SU-DHL-6 (cell line): ENCODE data around the gene NCDN.

Source experiments
- H2AFZ ChIP-seq: fragments of 200-600 bp; sonication (generic); 2 replicates; pipeline ENCODE4 v1.6.1; 2014; ENCODE audit warnings: low read depth, mild to moderate bottlenecking, moderate library complexity, mixed read lengths, antibody characterized with exemption, low read length; ENCODE audit not compliant: severe bottlenecking
- H3F3A ChIP-seq: fragments of 200-600 bp; shearing (Covaris generic); 2 replicates; pipeline ENCODE4 v1.6.0; 2016; ENCODE audit warnings: antibody characterized with exemption, mild to moderate bottlenecking; ENCODE audit not compliant: insufficient read depth
- H3K27ac ChIP-seq: fragments of 200-600 bp; sonication (generic); 2 replicates; pipeline ENCODE4 v1.5.1; 2016; ENCODE audit warnings: low read depth, mild to moderate bottlenecking, low read length, moderate library complexity, mixed read lengths
- H3K27me3 ChIP-seq: fragments of 200-600 bp; sonication (generic), shearing (Covaris generic); 2 replicates; pipeline ENCODE4 v1.6.0; 2014; ENCODE audit warnings: mild to moderate bottlenecking, low read length
- H3K36me3 ChIP-seq: fragments of 200-600 bp; sonication (generic); 2 replicates; pipeline ENCODE4 v1.6.1; 2014; ENCODE audit warnings: mild to moderate bottlenecking, low read length, mixed read lengths
- H3K4me2 ChIP-seq: fragments of 300-600, 200-600 bp; shearing (Covaris generic), sonication (generic); 2 replicates; pipeline ENCODE4 v1.6.0; 2014; ENCODE audit warnings: low read length, low read depth, mild to moderate bottlenecking; ENCODE audit not compliant: poor library complexity, severe bottlenecking
- H3K4me3 ChIP-seq: fragments of 200-600 bp; sonication (generic); 2 replicates; pipeline ENCODE4 v1.5.1; 2014; ENCODE audit warnings: antibody characterized with exemption, low read length, mild to moderate bottlenecking, mixed read lengths; ENCODE audit not compliant: insufficient read depth, poor library complexity, severe bottlenecking
- H3K79me2 ChIP-seq: fragments of 200-600 bp; sonication (generic); 2 replicates; pipeline ENCODE4 v1.6.1; 2014; ENCODE audit warnings: mild to moderate bottlenecking, low read length, moderate library complexity; ENCODE audit not compliant: insufficient read depth
- H3K9ac ChIP-seq: fragments of 200-600 bp; sonication (generic); 2 replicates; pipeline ENCODE4 v1.7.0; 2014; ENCODE audit warnings: mild to moderate bottlenecking, low read length
- H3K9me2 ChIP-seq: fragments of 200-600 bp; sonication (generic); replicated peaks from 2 replicates; pipeline ENCODE4 v1.6.1; 2014; ENCODE audit warnings: low read length; ENCODE audit not compliant: insufficient read depth
- H3K9me3 ChIP-seq: fragments of 200-600 bp; sonication (generic); 2 replicates; pipeline ENCODE4 v1.6.1; 2014; ENCODE audit warnings: low read length, mixed read lengths; ENCODE audit not compliant: insufficient read depth
- H4K20me1 ChIP-seq: fragments of 200-600 bp; sonication (generic); 2 replicates; pipeline ENCODE4 v1.6.1; 2014; ENCODE audit warnings: low read depth, mild to moderate bottlenecking, antibody characterized with exemption, low read length, moderate library complexity, mixed read lengths
- CTCF ChIP-seq: fragments of 200-600 bp; sonication (generic); IDR thresholded peaks from one replicate; pipeline ENCODE4 v1.5.1; 2017; ENCODE audit warnings: antibody characterized with exemption, mild to moderate bottlenecking, low read length, moderate library complexity; ENCODE audit not compliant: insufficient read depth, poor library complexity, severe bottlenecking
- EZH2phosphoT487 ChIP-seq: fragments of 200-600 bp; sonication (generic), shearing (Covaris generic); conservative IDR thresholded peaks from 2 replicates; pipeline ENCODE4 v1.6.1; 2018; ENCODE audit warnings: mild to moderate bottlenecking, antibody characterized with exemption, low read length, moderate library complexity, mixed read lengths

Gene NCDN

GRCh38 chr1:35600593-35600992 lies 43.0 kb downstream of the NCDN start:
- no peak for TF ChIP-seq EZH2phosphoT487
- no peak for TF ChIP-seq CTCF
- no peaks in the 10 kb centered on the region for H3K9me2 ChIP-seq
- no peak overlapping the region for H3K9ac ChIP-seq
- H3K79me2 ChIP-seq = no peaks in the 10 kb centered on the region
- no peaks in the 10 kb centered on the region for H3K9me3 ChIP-seq
- H3K4me2 ChIP-seq = no peak overlapping the region
- no peaks in the 10 kb centered on the region for H3K27me3 ChIP-seq
- no peak overlapping the region for H3K27ac ChIP-seq
- H2AFZ ChIP-seq = no peak overlapping the region
- H3F3A ChIP-seq = 0 out of 2 replicates have a peak, but pooled peaks cover 4% of the 10 kb centered on the region
- H3K4me3 ChIP-seq = no peak overlapping the region
- peaks cover 4% of the 10 kb centered on the region; the same call in 1 of the 2 replicates for H3K36me3 ChIP-seq
- H4K20me1 ChIP-seq = no peaks in the 10 kb centered on the region

- H3K4me2 ChIP-seq = no peak overlapping the region
- H3K9ac ChIP-seq = no peak overlapping the region
- no peaks in the 10 kb centered on the region for H3K27me3 ChIP-seq
- H2AFZ ChIP-seq = no peak overlapping the region
- no peaks in the 10 kb centered on the region for H3K9me3 ChIP-seq
- H3K9me2 ChIP-seq = no peaks in the 10 kb centered on the region
- TF ChIP-seq EZH2phosphoT487 (no peak), CTCF (no peak)
- H3K36me3 ChIP-seq = peaks cover 19% of the 10 kb centered on the region; the same call in 1 of the 2 replicates
- peaks cover 13% of the 10 kb centered on the region; the same call in 1 of the 2 replicates for H3K79me2 ChIP-seq
- no peak overlapping the region for H3K4me3 ChIP-seq
- H3K27ac ChIP-seq = no peak overlapping the region
- H3F3A ChIP-seq = 0 out of 2 replicates have a peak, but pooled peaks cover 4% of the 10 kb centered on the region
- H4K20me1 ChIP-seq = no peaks in the 10 kb centered on the region
Observed at GRCh38 chr1:35603468-35603867, 45.9 kb downstream of the NCDN start.

GRCh38 chr1:35603941-35604340 lies 46.3 kb downstream of the NCDN start:
- peaks cover 24% of the 10 kb centered on the region; the same call in 1 of the 2 replicates for H3K36me3 ChIP-seq
- no peaks in the 10 kb centered on the region for H3K9me3 ChIP-seq
- no peaks in the 10 kb centered on the region for H3K27me3 ChIP-seq
- H4K20me1 ChIP-seq = no peaks in the 10 kb centered on the region
- H3F3A ChIP-seq = 0 out of 2 replicates have a peak, but pooled peaks cover 4% of the 10 kb centered on the region
- no peak overlapping the region for H3K4me2 ChIP-seq
- H3K27ac ChIP-seq = no peak overlapping the region
- TF ChIP-seq CTCF = no peak
- TF ChIP-seq EZH2phosphoT487 = no peak
- H3K9me2 ChIP-seq = no peaks in the 10 kb centered on the region
- H3K4me3 ChIP-seq = no peak overlapping the region
- peaks cover 13% of the 10 kb centered on the region; the same call in 1 of the 2 replicates for H3K79me2 ChIP-seq
- H2AFZ ChIP-seq = no peak overlapping the region
- no peak overlapping the region for H3K9ac ChIP-seq
